AG04450 (cell line): Measurements from ENCODE around the gene TTC31. TPM values are rescaled to one million over a fixed set of nuclear protein-coding genes. Genes with fewer than 3 reads are reported as not detected.

Experiments
- CTCF ChIA-PET: fragments of 300-600, 350-600 bp; formaldehyde crosslinking; extraction: SDS; loops from one replicate; lab custom pipeline; 2022; ENCODE audit warnings: antibody characterized with exemption, inconsistent platforms; lab: Charles Lee
- POLR2A ChIA-PET: fragments of 350-600 bp; formaldehyde crosslinking; extraction: SDS; loops from one replicate; lab custom pipeline; 2021; ENCODE audit warnings: antibody characterized with exemption, inconsistent platforms; lab: Yijun Ruan, JAX
- DNase-seq: peaks from one replicate; pipeline ENCODE4 v3.0.0-alpha.2; 2011; ENCODE audit warnings: low read depth, low spot score
- H3K27ac ChIP-seq: one replicate; pipeline ENCODE4 v1.5.1; 2012; ENCODE audit warnings: low read depth, low read length, control low read depth
- H3K27me3 ChIP-seq: one replicate; pipeline ENCODE4 v1.6.0; 2012; ENCODE audit warnings: low read length; ENCODE audit not compliant: control insufficient read depth, insufficient read depth
- H3K4me3 ChIP-seq: 2 replicates; pipeline ENCODE4 v1.5.1; 2011; ENCODE audit warnings: mild to moderate bottlenecking, low read depth, low read length, control low read depth
- H3K9me3 ChIP-seq: 2 replicates; pipeline ENCODE4 v1.5.1; 2012; ENCODE audit warnings: low read length; ENCODE audit not compliant: control insufficient read depth, insufficient read depth
- polyA plus RNA-seq: library from polyadenylated mRNA; depleted of rRNA; stranded (reverse); fragments of >200 nt; gene quantifications from 2 replicates; pipeline ENCODE4 v1.2.3, GENCODE V29; 2011; rRNA removed
- TF ChIP-seq, protein P1 (sequence below): IDR thresholded peaks from 2 replicates; pipeline ENCODE4 v1.5.1; 2011; ENCODE audit warnings: low read depth, low read length, control low read depth, inconsistent platforms

The TTC31 gene
- polyA plus RNA-seq, 1 experiment = 16.4 TPM

DNA sequence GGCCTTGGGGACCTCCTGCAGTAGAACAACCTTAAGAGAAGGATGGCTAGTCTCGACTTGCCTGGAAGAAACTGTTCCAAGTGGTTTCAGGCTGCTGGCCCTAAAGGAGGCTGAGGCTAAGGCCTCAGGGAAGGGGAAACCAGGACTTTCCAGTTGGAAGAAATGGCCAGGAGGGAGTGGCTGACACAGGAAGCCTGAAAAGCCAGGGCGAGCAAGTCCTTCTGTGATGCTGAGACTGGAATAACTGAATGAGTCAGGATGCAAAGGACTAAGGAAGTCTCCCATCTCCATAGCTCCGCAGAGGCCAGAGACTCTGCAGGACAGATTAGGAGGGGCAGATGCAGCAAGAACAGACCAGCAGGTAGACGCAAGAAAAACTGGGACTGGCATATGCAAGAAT is 54.3 kb downstream of the TTC31 start:
- Histone ChIP-seq H3K9me3 (no peaks in the 10 kb centered on the region), H3K4me3 (no peak overlapping the region), H3K27ac (no peak overlapping the region), H3K27me3 (no peaks in the 10 kb centered on the region)
- no peak for DNase-seq
- TF ChIP-seq, protein P1, sequence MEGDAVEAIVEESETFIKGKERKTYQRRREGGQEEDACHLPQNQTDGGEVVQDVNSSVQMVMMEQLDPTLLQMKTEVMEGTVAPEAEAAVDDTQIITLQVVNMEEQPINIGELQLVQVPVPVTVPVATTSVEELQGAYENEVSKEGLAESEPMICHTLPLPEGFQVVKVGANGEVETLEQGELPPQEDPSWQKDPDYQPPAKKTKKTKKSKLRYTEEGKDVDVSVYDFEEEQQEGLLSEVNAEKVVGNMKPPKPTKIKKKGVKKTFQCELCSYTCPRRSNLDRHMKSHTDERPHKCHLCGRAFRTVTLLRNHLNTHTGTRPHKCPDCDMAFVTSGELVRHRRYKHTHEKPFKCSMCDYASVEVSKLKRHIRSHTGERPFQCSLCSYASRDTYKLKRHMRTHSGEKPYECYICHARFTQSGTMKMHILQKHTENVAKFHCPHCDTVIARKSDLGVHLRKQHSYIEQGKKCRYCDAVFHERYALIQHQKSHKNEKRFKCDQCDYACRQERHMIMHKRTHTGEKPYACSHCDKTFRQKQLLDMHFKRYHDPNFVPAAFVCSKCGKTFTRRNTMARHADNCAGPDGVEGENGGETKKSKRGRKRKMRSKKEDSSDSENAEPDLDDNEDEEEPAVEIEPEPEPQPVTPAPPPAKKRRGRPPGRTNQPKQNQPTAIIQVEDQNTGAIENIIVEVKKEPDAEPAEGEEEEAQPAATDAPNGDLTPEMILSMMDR = no peak
- ChIA-PET CTCF (interaction anchor here (1.4 kb wide), 1 partner anchor 51 kb away, joined by 3 read pairs; no protein-coding TSS in a partner anchor), POLR2A (no interaction called here)

DNA sequence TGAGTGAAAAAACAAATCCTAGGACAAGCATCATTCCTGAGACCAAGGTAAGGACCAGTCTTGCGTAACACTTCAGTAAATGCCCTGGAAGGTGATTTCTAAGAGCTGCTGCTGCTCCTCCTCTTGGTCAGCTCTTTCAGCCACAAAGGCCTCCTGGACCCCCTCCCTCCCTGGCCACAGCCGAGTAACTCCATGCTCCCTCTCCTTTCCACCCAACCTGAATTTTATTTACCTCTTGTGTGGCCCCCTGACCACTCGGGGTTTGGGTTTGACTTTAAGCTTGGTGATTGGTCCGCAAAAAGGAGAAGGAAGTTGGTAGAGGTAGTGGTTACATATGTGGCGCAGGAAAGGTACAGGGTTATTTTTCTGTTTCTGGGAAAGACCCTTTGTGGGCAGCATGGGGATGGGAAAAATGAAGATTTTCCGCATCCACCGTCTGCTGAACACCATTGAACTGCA is 56.0 kb downstream of the TTC31 start:
- TF ChIP-seq, protein P1 = no peak
- ChIA-PET POLR2A (interaction anchor here (0.6 to 1.4 kb wide), 2 partner anchors 15 to 117 kb away, joined by 8 to 9 read pairs; partner anchors contain the start of gene LOXL3), CTCF (interaction anchor here (0.7 to 1.2 kb wide), 3 partner anchors 46 to 65 kb away, joined by 3 to 4 read pairs (median 3); partner anchors contain the start of genes CCDC142 and TTC31)
- Histone ChIP-seq H3K27ac (no peak overlapping the region), H3K4me3 (no peak overlapping the region), H3K9me3 (no peaks in the 10 kb centered on the region), H3K27me3 (no peaks in the 10 kb centered on the region)
- no peak for DNase-seq

DNA sequence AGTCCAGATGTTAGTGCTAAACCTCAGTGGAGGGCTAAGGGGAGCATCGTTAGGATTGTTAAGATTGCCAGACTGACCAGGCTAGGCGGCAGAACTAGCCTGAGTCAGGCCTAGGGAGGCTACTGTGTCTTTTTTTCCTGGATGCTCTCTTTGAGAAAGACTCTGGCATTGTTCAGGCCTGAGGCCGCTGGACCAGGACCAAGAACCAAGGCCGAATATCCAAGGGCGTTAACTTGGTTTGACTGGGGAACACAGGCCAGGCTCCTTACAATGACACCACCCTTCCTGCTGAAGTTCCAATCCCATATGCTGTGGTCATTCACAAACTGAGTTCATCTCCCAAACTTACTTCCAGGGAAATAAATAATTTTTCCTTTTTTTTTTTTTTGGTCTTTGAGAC is 57.4 kb downstream of the TTC31 start:
- no peaks in the 10 kb centered on the region for H3K9me3 ChIP-seq
- H3K27ac ChIP-seq = no peak overlapping the region
- no peak overlapping the region for H3K4me3 ChIP-seq
- POLR2A ChIA-PET = interaction anchor here (0.7 kb wide), 1 partner anchor 50 kb away, joined by 5 read pairs; no protein-coding TSS in a partner anchor
- TF ChIP-seq, protein P1 = no peak
- no peaks in the 10 kb centered on the region for H3K27me3 ChIP-seq
- no peak for DNase-seq
- CTCF ChIA-PET = interaction anchor here (1.1 kb wide), 1 partner anchor 47 kb away, joined by 3 read pairs; no protein-coding TSS in a partner anchor

DNA sequence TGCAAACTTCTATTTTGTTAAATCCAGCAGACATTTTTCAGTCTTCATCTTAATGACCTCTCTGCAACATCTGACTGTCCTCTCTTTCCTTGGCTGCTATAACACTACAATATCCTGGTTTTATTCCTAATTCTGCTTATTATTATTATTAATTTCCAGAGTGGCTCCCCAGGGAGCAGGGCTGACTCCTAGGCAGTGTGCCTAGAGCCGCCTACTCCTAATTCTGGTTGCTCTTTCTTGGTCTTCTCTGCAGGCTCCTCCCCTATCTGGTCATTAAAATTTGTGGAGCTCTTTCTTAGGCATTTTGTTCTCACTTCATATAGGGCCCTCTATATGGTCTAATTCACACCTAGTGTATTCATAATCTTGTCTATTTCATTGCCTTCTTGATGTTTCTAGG is 60.1 kb downstream of the TTC31 start:
- Histone ChIP-seq H3K27ac (no peak overlapping the region), H3K9me3 (no peaks in the 10 kb centered on the region), H3K27me3 (no peaks in the 10 kb centered on the region), H3K4me3 (no peak overlapping the region)
- POLR2A ChIA-PET = no interaction called here
- DNase-seq = no peak
- CTCF ChIA-PET = interaction anchor here (0.5 kb wide), 1 partner anchor 10 kb away, joined by 3 read pairs; no protein-coding TSS in a partner anchor
- TF ChIP-seq, protein P1 = no peak

Other genes with a start within 250 kb of the TTC31 start
- gene SLC4A5, start 139.7 kb upstream of the TTC31 start, polyA plus RNA-seq = 0.15 and 0.25 TPM in 2 replicates
- gene DCTN1, start 102.8 kb upstream of the TTC31 start, polyA plus RNA-seq = 147 and 188 TPM in 2 replicates
- 0.16 TPM in 2 replicates for gene C2orf81, start 61.5 kb upstream of the TTC31 start, polyA plus RNA-seq
- gene WDR54, start 61.4 kb upstream of the TTC31 start, polyA plus RNA-seq = 14.5 and 19.5 TPM in 2 replicates
- gene RTKN, start 41.1 kb upstream of the TTC31 start, polyA plus RNA-seq = 12.6 and 12.7 TPM in 2 replicates
- 4.7 and 4.8 TPM in 2 replicates for gene INO80B, start 28.0 kb upstream of the TTC31 start, polyA plus RNA-seq
- gene WBP1, start 24.6 kb upstream of the TTC31 start, polyA plus RNA-seq = 56.0 and 68.5 TPM in 2 replicates
- gene MOGS, start 17.7 kb upstream of the TTC31 start, polyA plus RNA-seq = 32.8 and 38.0 TPM in 2 replicates
- gene MRPL53, start 10.4 kb upstream of the TTC31 start, polyA plus RNA-seq = 25.9 and 32.8 TPM in 2 replicates
- gene CCDC142, start 83 bp upstream of the TTC31 start, polyA plus RNA-seq = 4.5 and 4.6 TPM in 2 replicates
- gene LBX2, start 16.5 kb downstream of the TTC31 start, polyA plus RNA-seq = 0.76 and 0.86 TPM in 2 replicates
- 20.9 and 21.4 TPM in 2 replicates for gene PCGF1, start 24.6 kb downstream of the TTC31 start, polyA plus RNA-seq
- not detected in 2 replicates for gene TLX2, start 31.4 kb downstream of the TTC31 start, polyA plus RNA-seq
- gene DQX1, start 43.1 kb downstream of the TTC31 start, polyA plus RNA-seq = 0.02 TPM in 1 of 2 replicates, not detected in the other
- 51.9 and 64.4 TPM in 2 replicates for gene AUP1, start 46.6 kb downstream of the TTC31 start, polyA plus RNA-seq
- 20.2 and 22.4 TPM in 2 replicates for gene HTRA2, start 46.9 kb downstream of the TTC31 start, polyA plus RNA-seq
- gene LOXL3, start 70.9 kb downstream of the TTC31 start, polyA plus RNA-seq = 41.1 and 46.2 TPM in 2 replicates
- 16.8 and 24.4 TPM in 2 replicates for gene DOK1, start 71.6 kb downstream of the TTC31 start, polyA plus RNA-seq
- 0.07 and 0.10 TPM in 2 replicates for gene M1AP, start 165.2 kb downstream of the TTC31 start, polyA plus RNA-seq
- 6.8 and 7.0 TPM in 2 replicates for gene SEMA4F, start 171.2 kb downstream of the TTC31 start, polyA plus RNA-seq